ENCODE measurements around the gene ABCA3.

DNA sequence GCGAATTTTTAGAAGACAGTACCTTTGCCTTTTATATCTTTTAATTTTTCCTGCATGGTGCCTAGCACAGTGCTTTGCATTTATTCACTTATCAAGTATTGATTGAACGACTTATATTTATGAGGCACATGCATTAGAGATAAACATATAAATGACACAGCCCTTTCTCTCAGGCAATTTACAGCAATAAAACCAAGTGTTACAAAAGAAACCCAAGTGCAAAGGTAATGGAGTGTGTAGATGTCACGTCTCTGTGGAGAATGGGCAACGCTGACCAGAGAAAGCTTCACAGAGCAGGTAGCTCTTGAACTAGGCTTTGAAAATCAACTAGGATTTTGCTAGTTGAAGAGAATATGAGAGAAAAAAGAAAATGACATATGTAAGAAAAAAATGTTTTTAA is 32.6 kb upstream of the ABCA3 start:
- no peak for TF ChIP-seq POLR2A (IDR thresholded peaks at IDR 0.05)
- TF ChIP-seq CTCF (IDR thresholded peaks at IDR 0.05 in 4 of 5, conservative IDR thresholded peaks at IDR 0.05 in 1 of 5), result no peak

Data from gastrocnemius medialis (tissue), 4 donors.